MCF 10A (cell line): ENCODE results near the gene GTPBP6. TPM values are rescaled to one million over a fixed set of nuclear protein-coding genes. Genes with fewer than 3 reads are reported as not detected.
"Not testable (repeated sequence)": the region's sequence is repeated elsewhere in the genome, so short reads cannot be mapped to it uniquely, and the experiment has no call there.

Experiments
- BruUV-seq: library from RNA; stranded (reverse); fragments of 400-500 nt; replicated peaks from 2 replicates; lab custom pipeline; 2021; lab: Mats Ljungman, UMichigan
- CTCF ChIA-PET: fragments of 300-600 bp; sonication (Branson Sonifier 250); formaldehyde crosslinking; extraction: SDS; loops from one replicate; lab custom pipeline; 2021; ENCODE audit warnings: antibody characterized with exemption, inconsistent platforms; lab: Yijun Ruan, JAX
- POLR2A ChIA-PET: fragments of 300-600, 350-650 bp; sonication (Branson Sonifier 250); formaldehyde crosslinking; extraction: SDS; loops from one replicate; lab custom pipeline; 2020; ENCODE audit warnings: antibody characterized with exemption, inconsistent platforms; lab: Yijun Ruan, JAX
- DNase-seq: peaks from one replicate; pipeline ENCODE4 v3.0.0-alpha.2; 2018; ENCODE audit not compliant: unreplicated experiment
- H3K27ac Mint-ChIP-seq: one replicate; pipeline ENCODE4 v1.8.0; 2022; ENCODE audit warnings: mild to moderate bottlenecking, low read depth, mixed read lengths; ENCODE audit not compliant: unreplicated experiment
- H3K27me3 Mint-ChIP-seq: one replicate; pipeline ENCODE4 v1.8.0; 2022; ENCODE audit warnings: mixed read lengths; ENCODE audit not compliant: insufficient read depth, unreplicated experiment
- H3K36me3 Mint-ChIP-seq: one replicate; pipeline ENCODE4 v1.8.0; 2022; ENCODE audit warnings: mild to moderate bottlenecking, moderate library complexity, mixed read lengths; ENCODE audit not compliant: insufficient read depth, unreplicated experiment
- H3K4me1 Mint-ChIP-seq: one replicate; pipeline ENCODE4 v1.8.0; 2022; ENCODE audit warnings: mixed read lengths; ENCODE audit not compliant: insufficient read depth, unreplicated experiment
- H3K4me3 Mint-ChIP-seq: one replicate; pipeline ENCODE4 v1.8.0; 2022; ENCODE audit warnings: mild to moderate bottlenecking, moderate library complexity, mixed read lengths; ENCODE audit not compliant: unreplicated experiment
- H3K9me3 Mint-ChIP-seq: one replicate; pipeline ENCODE4 v1.8.0; 2022; ENCODE audit warnings: mixed read lengths; ENCODE audit not compliant: unreplicated experiment
- intact Hi-C: fragments of 100-400 bp; cut with micrococcal nuclease; formaldehyde crosslinking; loops from 2 replicates; pipeline ENCODE4 v1.14.1; 2022
- total RNA-seq: library from RNA; stranded (reverse); gene quantifications from 2 replicates; pipeline ENCODE4 v1.2.3, GENCODE V29; 2022
- TF ChIP-seq, protein P1 (sequence below): fragments of 200-600 bp; IDR thresholded peaks from one replicate; pipeline ENCODE4 v1.8.0; 2022; ENCODE audit warnings: antibody characterized with exemption, mild to moderate bottlenecking; ENCODE audit not compliant: unreplicated experiment

Gene GTPBP6
- total RNA-seq, 1 experiment from 2014 or later = 73.4 TPM

DNA sequence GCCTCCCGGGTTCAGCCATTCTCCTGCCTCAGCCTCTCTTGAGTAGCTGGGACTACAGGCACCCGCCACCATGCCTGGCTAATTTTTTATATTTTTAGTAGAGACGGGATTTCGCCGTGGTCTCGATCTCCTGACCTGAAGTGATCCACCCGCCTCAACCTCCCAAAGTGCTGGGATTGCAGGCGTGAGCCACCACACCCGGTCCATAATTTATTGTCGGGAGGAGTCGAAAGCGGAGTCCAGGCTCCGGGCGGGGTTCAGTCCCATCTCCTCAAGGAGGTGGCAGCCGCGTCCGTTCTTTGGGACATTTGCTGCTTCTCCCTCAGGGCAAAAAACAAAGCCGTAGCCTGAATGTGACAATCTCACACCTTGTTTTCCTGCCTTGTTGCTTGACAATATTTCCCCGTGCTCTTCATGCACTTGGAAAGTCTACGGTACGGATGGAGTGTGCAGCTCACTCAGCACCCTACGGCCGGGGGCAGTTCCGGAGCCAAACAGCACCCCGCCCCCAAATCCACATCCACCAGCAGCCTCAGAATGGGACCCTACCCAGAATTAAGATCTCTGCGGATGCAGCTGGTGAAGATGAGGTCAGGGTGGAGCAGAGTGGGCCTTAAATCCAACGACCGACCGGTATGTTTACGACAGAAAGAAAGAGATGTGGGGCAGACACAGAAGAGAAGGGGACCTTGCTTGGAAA, 9.6 kb downstream of the GTPBP6 start:
- CTCF ChIA-PET = no interaction called here
- POLR2A ChIA-PET = no interaction called here
- intact Hi-C loops = no loop called here
- H3K4me1 Mint-ChIP-seq = no peaks in the 10 kb centered on the region
- H3K36me3 Mint-ChIP-seq = peaks cover 74% of the 10 kb centered on the region
- no TSS peak for BruUV-seq
- TF ChIP-seq, protein P1, sequence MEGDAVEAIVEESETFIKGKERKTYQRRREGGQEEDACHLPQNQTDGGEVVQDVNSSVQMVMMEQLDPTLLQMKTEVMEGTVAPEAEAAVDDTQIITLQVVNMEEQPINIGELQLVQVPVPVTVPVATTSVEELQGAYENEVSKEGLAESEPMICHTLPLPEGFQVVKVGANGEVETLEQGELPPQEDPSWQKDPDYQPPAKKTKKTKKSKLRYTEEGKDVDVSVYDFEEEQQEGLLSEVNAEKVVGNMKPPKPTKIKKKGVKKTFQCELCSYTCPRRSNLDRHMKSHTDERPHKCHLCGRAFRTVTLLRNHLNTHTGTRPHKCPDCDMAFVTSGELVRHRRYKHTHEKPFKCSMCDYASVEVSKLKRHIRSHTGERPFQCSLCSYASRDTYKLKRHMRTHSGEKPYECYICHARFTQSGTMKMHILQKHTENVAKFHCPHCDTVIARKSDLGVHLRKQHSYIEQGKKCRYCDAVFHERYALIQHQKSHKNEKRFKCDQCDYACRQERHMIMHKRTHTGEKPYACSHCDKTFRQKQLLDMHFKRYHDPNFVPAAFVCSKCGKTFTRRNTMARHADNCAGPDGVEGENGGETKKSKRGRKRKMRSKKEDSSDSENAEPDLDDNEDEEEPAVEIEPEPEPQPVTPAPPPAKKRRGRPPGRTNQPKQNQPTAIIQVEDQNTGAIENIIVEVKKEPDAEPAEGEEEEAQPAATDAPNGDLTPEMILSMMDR = no peak
- no peaks in the 10 kb centered on the region for H3K27me3 Mint-ChIP-seq
- DNase-seq = no peak
- H3K4me3 Mint-ChIP-seq = no peak overlapping the region
- no peak overlapping the region for H3K27ac Mint-ChIP-seq
- H3K9me3 Mint-ChIP-seq = no peaks in the 10 kb centered on the region

DNA sequence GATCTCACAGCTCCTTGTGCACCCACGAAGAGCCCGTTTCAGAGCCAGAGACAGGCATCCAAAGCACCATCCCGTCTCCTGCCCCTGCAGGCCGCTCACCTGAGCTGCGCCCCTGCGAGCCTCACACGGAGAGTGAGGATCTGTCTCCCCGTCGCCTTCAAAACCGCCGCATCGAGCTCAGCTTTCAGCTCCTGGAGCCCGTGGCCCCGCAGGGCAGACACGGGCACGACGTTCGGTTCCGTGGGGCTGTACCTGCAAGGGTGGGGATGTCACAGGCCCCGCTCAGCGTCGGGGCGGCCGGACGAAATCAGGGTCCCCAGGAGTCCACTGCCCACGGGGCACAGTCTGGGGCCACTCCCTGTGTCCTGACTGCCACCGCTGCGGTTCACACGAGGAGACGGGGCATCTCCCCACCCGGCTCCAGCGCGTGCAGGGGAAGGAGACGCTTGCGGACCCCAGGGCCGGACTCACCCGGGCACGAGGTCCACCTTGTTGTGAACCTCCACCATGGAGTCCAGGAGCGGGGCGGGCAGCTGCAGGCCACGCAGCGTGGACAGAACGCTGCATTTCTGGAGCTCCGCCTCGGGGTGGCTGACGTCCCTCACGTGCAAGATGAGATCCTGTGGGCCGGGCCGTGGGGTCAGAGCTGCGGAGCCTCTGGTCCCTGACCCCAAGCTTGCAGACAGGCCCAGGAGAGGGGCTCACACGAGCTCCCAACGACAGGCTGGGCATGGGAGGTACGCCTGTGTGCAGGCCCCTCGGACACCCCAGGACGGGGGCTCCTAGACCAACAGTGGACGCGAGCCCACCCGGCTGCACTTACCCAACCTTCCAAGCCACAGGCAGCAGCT, 11.1 kb downstream of the GTPBP6 start:
- BruUV-seq = no TSS peak
- TF ChIP-seq, protein P1 = no peak
- H3K9me3 Mint-ChIP-seq = no peaks in the 10 kb centered on the region
- POLR2A ChIA-PET = no interaction called here
- no peak for DNase-seq
- intact Hi-C loops = no loop called here
- H3K27ac Mint-ChIP-seq = no peak overlapping the region
- no peaks in the 10 kb centered on the region for H3K27me3 Mint-ChIP-seq
- H3K36me3 Mint-ChIP-seq = peaks cover 66% of the 10 kb centered on the region
- no peak overlapping the region for H3K4me3 Mint-ChIP-seq
- no peaks in the 10 kb centered on the region for H3K4me1 Mint-ChIP-seq
- CTCF ChIA-PET = no interaction called here

DNA sequence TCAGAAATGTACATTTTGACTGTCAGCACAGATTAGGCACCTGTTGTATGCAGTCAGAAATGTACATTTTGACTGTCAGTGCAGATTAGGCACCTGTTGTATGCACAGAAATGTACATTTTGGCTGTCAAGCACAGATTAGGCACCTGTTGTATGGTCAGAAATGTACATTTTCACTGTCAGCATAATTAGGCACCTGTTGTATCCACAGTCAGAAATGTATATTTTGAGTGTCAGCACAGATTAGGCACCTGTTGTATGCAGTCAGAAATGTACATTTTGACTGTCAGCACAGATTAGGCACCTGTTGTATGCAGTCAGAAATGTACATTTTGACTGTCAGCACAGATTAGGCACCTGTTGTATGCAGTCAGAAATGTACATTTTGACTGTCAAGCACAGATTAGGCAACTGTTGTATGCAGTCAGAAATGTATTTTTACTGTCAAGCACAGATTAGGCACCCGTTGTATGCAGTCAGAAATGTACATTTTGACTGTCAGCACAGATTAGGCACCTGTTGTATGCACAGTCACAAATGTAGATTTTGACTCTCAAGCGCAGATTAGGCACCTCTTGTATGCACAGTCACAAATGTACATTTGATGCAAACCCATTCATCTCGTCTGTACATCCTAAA, 11.9 kb downstream of the GTPBP6 start:
- H3K4me3 Mint-ChIP-seq, DNase-seq, H3K27ac Mint-ChIP-seq, BruUV-seq, CTCF ChIA-PET, H3K27me3 Mint-ChIP-seq, H3K9me3 Mint-ChIP-seq, POLR2A ChIA-PET, intact Hi-C loops, H3K4me1 Mint-ChIP-seq: not testable (repeated sequence)
- H3K36me3 Mint-ChIP-seq = peaks cover 62% of the 10 kb centered on the region

DNA sequence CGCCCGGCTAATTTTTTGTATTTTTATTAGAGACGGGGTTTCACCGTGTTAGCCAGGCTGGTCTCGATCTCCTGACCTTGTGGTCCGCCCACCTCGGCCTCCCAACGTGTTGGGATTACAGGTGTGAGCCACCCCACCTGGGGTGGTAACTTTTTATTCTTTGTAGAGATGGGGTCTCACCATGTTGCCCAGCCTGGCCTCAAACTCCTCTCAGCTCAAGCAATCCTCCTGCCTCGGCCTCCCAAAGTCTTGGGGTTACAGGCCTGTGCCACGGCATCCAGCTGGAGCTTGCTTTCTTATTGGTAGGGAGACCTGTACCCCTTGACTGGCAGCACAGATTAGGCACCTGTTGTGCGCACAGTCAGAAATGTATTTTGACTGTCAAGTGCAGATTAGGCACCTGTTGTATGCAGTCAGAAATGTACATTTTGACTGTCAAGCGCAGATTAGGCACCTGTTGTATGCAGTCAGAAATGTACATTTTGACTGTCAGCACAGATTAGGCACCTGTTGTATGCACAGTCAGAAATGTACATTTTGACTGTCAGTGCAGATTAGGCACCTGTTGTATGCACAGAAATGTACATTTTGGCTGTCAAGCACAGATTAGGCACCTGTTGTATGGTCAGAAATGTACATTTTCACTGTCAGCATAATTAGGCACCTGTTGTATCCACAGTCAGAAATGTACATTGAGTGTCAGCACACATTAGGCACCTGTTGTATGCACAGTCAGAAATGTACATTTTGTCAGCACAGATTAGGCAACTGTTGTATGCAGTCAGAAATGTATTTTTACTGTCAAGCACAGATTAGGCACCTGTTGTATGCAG, 12.6 kb downstream of the GTPBP6 start:
- POLR2A ChIA-PET, intact Hi-C loops, H3K27ac Mint-ChIP-seq, H3K27me3 Mint-ChIP-seq, H3K4me3 Mint-ChIP-seq, CTCF ChIA-PET, H3K9me3 Mint-ChIP-seq, DNase-seq, BruUV-seq, H3K4me1 Mint-ChIP-seq: not testable (repeated sequence)
- H3K36me3 Mint-ChIP-seq = peaks cover 58% of the 10 kb centered on the region
